VCaP (cell line): ENCODE data around the gene XXYLT1.

Experiments
- H3K27ac ChIP-seq: fragments of 450-650 bp; 2 replicates; pipeline ENCODE4 v1.5.1; 2017
- TF ChIP-seq, protein P1 (sequence below): fragments of 450-650 bp; conservative IDR thresholded peaks from 2 replicates; pipeline ENCODE4 v1.5.1; 2017; ENCODE audit warnings: mild to moderate bottlenecking, moderate library complexity

The XXYLT1 gene

DNA sequence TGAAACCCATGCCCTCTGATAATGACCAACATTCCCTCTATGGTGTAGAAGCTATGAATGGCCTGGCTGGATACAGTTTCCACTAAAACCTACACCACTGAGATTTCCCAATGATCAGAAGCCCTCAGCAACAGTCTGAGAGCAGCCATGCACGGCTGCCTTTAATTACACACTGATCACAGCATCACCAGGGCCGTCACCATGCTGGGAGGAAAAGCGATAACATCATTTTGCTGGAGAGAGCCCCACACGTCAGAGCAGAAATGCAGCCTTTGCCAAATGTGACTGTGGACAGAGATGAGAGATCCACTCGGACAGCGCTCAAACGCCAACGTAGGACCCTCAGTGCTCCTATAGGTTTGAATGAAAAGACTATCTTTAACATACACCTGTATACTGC, 135.0 kb downstream of the XXYLT1 start:
- H3K27ac ChIP-seq, result no peak overlapping the region
- TF ChIP-seq, protein P1, sequence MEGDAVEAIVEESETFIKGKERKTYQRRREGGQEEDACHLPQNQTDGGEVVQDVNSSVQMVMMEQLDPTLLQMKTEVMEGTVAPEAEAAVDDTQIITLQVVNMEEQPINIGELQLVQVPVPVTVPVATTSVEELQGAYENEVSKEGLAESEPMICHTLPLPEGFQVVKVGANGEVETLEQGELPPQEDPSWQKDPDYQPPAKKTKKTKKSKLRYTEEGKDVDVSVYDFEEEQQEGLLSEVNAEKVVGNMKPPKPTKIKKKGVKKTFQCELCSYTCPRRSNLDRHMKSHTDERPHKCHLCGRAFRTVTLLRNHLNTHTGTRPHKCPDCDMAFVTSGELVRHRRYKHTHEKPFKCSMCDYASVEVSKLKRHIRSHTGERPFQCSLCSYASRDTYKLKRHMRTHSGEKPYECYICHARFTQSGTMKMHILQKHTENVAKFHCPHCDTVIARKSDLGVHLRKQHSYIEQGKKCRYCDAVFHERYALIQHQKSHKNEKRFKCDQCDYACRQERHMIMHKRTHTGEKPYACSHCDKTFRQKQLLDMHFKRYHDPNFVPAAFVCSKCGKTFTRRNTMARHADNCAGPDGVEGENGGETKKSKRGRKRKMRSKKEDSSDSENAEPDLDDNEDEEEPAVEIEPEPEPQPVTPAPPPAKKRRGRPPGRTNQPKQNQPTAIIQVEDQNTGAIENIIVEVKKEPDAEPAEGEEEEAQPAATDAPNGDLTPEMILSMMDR, result no peak

DNA sequence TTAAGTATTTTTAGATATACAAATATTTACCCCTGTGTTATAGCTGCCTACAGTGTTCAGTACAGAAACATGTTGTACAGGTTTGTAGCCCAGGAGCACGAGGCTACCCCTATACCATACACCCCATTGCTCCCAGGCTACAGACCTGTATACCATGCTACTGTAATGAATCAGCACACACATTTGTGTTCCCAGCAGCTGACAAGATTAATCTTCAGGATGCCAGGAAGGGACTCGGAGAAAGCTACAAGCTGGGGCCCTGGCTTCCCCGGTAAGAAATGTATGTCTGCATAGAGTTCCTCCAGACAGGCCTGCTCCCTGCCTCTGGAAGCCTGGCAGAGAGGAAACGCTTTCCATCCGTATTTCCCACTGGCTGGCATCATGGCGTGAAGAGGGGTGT, 136.5 kb downstream of the XXYLT1 start:
- H3K27ac ChIP-seq, result no peak overlapping the region
- TF ChIP-seq, protein P1, result no peak

DNA sequence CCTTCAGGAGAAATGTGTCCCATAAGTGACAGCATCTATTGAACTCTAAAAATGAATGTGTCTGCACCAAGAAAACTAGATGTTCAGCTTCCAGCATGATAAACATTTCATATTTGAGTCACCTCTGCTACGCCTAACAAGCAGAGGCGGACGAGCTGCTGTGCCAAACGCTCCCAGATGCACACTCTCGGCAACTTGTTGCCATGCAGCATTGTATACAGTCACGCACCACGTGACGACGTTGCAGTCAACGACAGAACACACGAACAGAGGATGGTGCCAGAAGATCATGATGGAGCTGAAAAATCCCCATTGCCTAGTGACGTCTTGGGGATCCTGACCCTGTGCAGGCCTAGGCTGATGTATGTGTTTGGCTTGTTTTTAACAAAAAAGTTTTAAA, 137.5 kb downstream of the XXYLT1 start:
- TF ChIP-seq, protein P1, result no peak; the same call in 1 of the 2 replicates
- H3K27ac ChIP-seq, result no peak overlapping the region

DNA sequence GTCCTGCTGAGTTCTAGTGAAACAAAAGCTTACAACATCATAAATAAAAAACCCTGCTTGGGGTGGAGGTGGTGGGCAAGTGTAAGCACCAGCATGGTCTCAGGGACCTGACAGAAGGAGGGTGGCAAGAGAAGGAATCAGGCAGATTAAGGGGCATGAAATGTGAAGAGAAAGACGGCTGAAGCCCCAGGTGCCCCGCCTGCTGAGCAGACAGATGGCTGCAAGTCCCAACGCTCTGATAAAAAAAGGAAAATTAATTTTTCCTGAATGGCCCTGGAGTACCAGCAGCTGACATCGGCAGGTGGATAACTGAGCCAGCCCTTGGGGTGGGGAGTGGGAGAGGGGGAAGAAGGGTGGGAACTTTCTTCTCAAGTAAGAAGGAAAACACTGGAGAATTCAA, 137.9 kb downstream of the XXYLT1 start:
- TF ChIP-seq, protein P1, result no peak
- no peak overlapping the region for H3K27ac ChIP-seq

DNA sequence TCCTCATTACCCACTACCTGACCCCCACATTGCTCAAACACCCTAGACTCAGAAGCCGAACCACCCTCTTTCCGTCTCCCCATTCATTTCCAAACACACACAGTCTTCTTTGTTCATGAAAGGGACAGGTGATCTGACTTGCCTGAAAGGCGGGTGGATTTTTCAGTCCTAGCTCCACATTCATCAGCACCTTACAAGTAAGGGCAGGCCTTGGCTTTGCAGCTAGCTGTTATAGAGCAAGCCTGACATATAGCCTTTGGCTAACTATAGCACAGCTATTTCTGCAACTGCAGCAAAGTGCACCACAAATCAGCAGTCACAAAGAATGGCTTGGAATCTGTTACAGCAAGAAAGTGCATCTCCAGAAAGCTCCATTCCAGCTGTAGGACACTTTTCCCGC, 139.8 kb downstream of the XXYLT1 start:
- TF ChIP-seq, protein P1, result no peak
- no peak overlapping the region for H3K27ac ChIP-seq

DNA sequence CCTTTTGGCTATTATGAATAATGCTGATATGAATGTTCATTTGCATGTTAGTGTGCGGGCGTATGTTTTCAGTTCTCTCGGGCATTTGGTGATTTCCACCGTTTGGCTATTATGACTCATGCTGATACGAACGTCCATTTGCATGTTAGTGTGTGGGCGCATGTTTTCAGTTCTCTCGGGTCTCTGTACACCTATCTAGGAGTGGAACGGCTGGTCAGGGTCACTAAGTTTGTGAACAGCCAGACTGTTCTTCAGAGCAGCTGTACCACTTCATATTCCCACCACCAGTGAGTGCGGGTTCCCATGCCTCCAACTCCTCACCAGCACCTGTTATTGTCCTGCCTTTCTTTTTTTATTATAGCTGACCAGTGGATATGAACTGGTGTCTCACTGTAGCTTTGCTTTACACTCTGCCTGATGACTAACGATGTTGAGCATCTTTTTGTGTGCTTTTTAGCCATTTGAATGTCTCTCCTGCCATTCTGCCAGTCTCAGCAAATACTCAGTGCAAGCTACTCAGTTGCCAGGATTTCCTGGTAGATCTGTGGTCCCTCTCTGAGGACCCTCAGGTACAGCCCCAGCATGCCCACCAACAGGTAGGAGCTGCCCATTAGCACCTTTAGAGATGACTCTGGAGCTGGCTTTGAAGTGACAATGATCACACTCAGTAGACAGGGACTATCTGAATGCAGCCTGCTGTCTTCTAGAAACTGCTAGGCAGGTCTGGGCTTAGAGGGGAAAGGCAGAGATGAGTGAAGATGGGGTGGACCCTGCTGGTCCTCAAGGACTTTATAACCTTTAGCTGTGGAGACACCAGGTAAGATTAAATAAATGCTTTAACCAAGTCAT, 141.1 kb downstream of the XXYLT1 start:
- no peak overlapping the region for H3K27ac ChIP-seq
- TF ChIP-seq, protein P1, result no peak

DNA sequence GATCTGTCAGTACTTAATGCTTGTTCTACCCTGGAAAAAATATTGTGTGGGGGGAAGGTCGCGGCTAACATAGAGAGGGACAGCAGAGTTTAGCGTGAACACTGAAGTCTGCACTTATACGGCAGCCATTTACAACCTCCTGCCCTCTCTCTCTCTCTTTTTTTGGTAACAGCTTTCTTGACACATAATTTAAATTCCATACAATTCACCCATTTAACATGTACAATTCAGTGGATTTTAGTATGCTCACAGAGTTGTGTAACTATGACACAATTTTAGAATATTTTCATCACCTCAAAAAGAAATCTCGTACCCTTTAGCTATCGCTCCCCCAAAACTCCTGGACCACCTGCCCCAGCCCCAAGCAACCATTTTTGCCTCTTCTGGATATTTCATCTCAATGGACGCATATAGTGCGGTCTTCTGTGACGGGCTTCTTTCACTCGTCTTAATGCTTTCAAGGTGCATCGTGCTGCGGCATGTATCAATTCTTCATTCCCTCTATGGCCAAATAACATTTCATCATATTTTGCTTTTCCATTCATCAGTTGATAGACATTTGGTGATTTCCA, 141.8 kb downstream of the XXYLT1 start:
- no peak overlapping the region for H3K27ac ChIP-seq
- TF ChIP-seq, protein P1, result no peak
